MM.1S (cell line): ENCODE results near the gene EXOC3L4.
A peak's percentile ranks its signal among the peaks of the same experiment; 100 is the strongest.

Experiments
- CTCF ChIP-seq: fragments of 300-600 bp; sonication (generic); IDR thresholded peaks from 2 replicates; pipeline ENCODE4 v1.5.1; 2016; ENCODE audit warnings: antibody characterized with exemption, low read length, mixed read lengths
- EZH2 ChIP-seq: fragments of 300-600 bp; sonication (generic); optimal IDR thresholded peaks from 2 replicates; pipeline ENCODE3; 2017; ENCODE audit warnings: low read depth, mild to moderate bottlenecking, antibody characterized with exemption, low read length, mixed read lengths
- EZH2phosphoT487 ChIP-seq: fragments of 300-600 bp; sonication (generic); IDR thresholded peaks from 2 replicates; pipeline ENCODE4 v1.6.1; 2018; ENCODE audit warnings: antibody characterized with exemption, low read length

DNA sequence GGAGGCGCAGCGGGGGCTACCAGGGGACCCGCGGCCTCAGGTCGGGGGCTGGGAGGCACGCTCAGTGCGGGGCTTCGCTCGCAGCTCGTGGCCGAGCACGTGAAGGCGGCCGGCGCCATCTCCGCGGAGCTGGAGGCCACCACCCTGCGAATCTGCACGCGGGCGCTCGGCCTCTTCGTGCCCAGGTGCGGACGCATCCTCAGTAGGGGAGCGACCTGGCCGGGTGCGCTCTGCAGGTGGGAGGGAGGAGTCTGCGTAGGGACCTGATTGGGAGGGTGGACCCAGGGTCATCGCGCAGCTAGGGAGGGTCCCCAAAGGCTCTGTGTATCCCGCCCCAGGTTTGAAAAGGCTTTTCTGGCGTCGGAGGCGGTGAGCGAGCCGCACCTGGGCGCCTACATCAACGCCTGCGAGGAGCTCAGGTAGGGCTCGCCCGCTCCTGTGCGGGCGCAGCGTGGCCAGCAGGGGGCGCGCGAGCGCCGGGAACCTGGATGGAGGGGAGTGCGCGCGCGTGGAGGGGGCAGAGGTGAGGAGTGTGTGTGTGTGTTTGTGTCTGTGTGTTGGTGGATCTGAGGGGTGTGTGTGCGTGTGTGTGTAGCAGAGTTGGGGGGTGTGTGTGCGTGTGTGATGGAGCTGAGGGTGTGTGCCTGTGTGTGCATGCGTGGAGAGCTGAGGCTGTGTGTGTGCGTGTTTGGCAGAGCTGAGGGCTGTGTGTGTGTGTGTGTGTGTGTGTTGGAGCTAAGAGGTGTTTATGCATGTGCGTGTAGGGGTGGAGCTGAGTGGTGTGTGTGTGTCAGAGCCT is 10.3 kb downstream of the EXOC3L4 start:
- TF ChIP-seq EZH2phosphoT487: no peak
- peak; percentile 74 for TF ChIP-seq CTCF
- no peak for TF ChIP-seq EZH2
